Karpas-422 (cell line): Measurements from ENCODE around the gene SP100. TPM values are rescaled to one million over a fixed set of nuclear protein-coding genes. Genes with fewer than 3 reads are reported as not detected.

Source experiments
- DNase-seq: peaks from one replicate; pipeline ENCODE4 v3.0.0-alpha.2; 2015
- H2AFZ ChIP-seq: fragments of 200-600 bp; sonication (generic); 2 replicates; pipeline ENCODE4 v1.6.1; 2014; ENCODE audit warnings: antibody characterized with exemption, low read length, mixed read lengths
- H3K27ac ChIP-seq: fragments of 200-600 bp; sonication (generic); 2 replicates; pipeline ENCODE4 v1.5.1; 2014; ENCODE audit warnings: mild to moderate bottlenecking, low read length, moderate library complexity
- H3K27me3 ChIP-seq: fragments of 200-600 bp; sonication (generic); 2 replicates; pipeline ENCODE4 v1.6.1; 2014; ENCODE audit warnings: low read length, mixed read lengths
- H3K36me3 ChIP-seq: fragments of 200-600 bp; sonication (generic); 2 replicates; pipeline ENCODE4 v1.6.1; 2014; ENCODE audit warnings: low read length, mixed read lengths; ENCODE audit not compliant: insufficient read depth
- H3K4me1 ChIP-seq: fragments of 200-600 bp; sonication (generic); 2 replicates; pipeline ENCODE4 v1.6.1; 2014; ENCODE audit warnings: mild to moderate bottlenecking, low read length, mixed read lengths
- H3K4me2 ChIP-seq: fragments of 200-600 bp; sonication (generic); 2 replicates; pipeline ENCODE4 v1.6.1; 2014; ENCODE audit warnings: low read length, low read depth, mild to moderate bottlenecking; ENCODE audit not compliant: poor library complexity, severe bottlenecking
- H3K4me3 ChIP-seq: fragments of 200-600 bp; sonication (generic); 2 replicates; pipeline ENCODE4 v1.5.1; 2014; ENCODE audit warnings: mild to moderate bottlenecking, antibody characterized with exemption, low read length, mixed read lengths
- H3K79me2 ChIP-seq: fragments of 200-600 bp; sonication (generic); 2 replicates; pipeline ENCODE4 v1.6.1; 2014; ENCODE audit warnings: mild to moderate bottlenecking, low read length, mixed read lengths
- H3K9ac ChIP-seq: fragments of 200-600 bp; sonication (generic); 2 replicates; pipeline ENCODE4 v1.6.0; 2014; ENCODE audit warnings: low read length
- H3K9me2 ChIP-seq: fragments of 200-600 bp; sonication (generic), shearing (Covaris generic); replicated peaks from 2 replicates; pipeline ENCODE4 v1.6.0; 2014; ENCODE audit warnings: mild to moderate bottlenecking, low read length, moderate library complexity; ENCODE audit not compliant: insufficient read depth
- H3K9me3 ChIP-seq: fragments of 300-700, 200-600 bp; sonication (generic); 2 replicates; pipeline ENCODE4 v1.6.1; 2014; ENCODE audit warnings: low read length, mixed read lengths
- H4K20me1 ChIP-seq: fragments of 200-600 bp; sonication (generic); 2 replicates; pipeline ENCODE4 v1.6.1; 2014; ENCODE audit warnings: mild to moderate bottlenecking, antibody characterized with exemption, low read length, low read depth; ENCODE audit not compliant: insufficient read depth
- total RNA-seq: library from RNA; depleted of rRNA; stranded (reverse); fragments of >200 nt; shearing (Covaris generic); gene quantifications from 2 replicates; pipeline ENCODE4 v1.2.3, GENCODE V29; 2014; ENCODE audit warnings: low replicate concordance

SP100 gene
- total RNA-seq, 1 experiment from 2014 or later = 148 TPM

GRCh38 chr2:230505162-230505561, 89.2 kb downstream of the SP100 start:
- H3K9me3 ChIP-seq = no peaks in the 10 kb centered on the region
- no peaks in the 10 kb centered on the region for H4K20me1 ChIP-seq
- no peak overlapping the region for H3K9ac ChIP-seq
- no peak overlapping the region for H2AFZ ChIP-seq
- peaks cover 71% of the 10 kb centered on the region for H3K36me3 ChIP-seq
- no peak overlapping the region for H3K27ac ChIP-seq
- DNase-seq = no peak
- no peaks in the 10 kb centered on the region for H3K79me2 ChIP-seq
- H3K4me3 ChIP-seq = no peak overlapping the region
- no peaks in the 10 kb centered on the region for H3K27me3 ChIP-seq
- H3K4me1 ChIP-seq = no peaks in the 10 kb centered on the region
- H3K9me2 ChIP-seq = no peaks in the 10 kb centered on the region
- no peak overlapping the region for H3K4me2 ChIP-seq

- Histone ChIP-seq H3K27ac (no peak overlapping the region), H2AFZ (no peak overlapping the region), H3K9ac (no peak overlapping the region), H3K4me2 (no peak overlapping the region), H3K79me2 (no peaks in the 10 kb centered on the region), H4K20me1 (no peaks in the 10 kb centered on the region), H3K9me2 (no peaks in the 10 kb centered on the region), H3K9me3 (no peaks in the 10 kb centered on the region), H3K36me3 (peaks cover 29% of the 10 kb centered on the region), H3K27me3 (no peaks in the 10 kb centered on the region), H3K4me1 (no peaks in the 10 kb centered on the region), H3K4me3 (no peak overlapping the region)
- no peak for DNase-seq
These were observed 97.2 kb downstream of the SP100 start for GRCh38 chr2:230512955-230513748.

DNA sequence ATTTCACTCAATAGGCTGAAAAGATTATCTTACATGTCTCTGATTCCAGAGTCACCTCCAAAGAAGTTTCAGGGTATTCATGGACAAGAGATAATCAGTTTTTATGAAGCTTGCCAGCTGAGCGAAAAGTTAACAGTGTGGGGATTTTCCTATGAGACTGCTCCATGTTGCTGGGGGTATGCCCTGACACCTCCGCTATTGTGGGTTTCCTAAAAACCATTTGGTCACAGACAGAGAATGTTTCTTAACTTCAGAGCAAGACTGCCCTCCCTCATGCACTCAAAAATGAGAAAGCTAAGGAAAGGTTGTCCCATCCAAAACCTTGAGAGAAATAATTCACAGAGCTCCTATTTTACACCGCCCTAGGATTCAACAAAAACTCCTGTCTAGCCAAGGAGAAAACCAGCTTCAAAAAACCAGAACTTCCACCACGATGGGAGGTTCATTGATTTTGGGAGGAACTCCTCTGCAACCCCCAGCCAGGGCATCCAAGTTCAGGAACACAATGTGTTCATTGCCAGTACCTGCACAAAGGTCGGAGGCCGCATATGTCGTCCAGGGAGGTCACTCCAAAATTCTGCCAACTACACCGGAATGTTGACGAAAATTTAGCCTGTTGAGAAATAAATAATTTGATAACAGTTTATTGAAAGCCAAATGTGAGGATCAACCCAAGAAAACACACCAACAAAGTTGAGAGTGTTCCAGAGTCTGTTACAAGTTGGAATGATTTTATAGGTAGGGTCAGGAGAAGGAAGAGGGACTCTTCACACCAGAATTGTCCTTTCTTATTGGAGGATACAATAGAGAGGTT, 104.3 kb downstream of the SP100 start:
- no peak overlapping the region for H3K4me2 ChIP-seq
- H3K27ac ChIP-seq = no peak overlapping the region
- no peaks in the 10 kb centered on the region for H3K79me2 ChIP-seq
- H3K36me3 ChIP-seq = peaks cover 38% of the 10 kb centered on the region
- no peak overlapping the region for H3K4me3 ChIP-seq
- DNase-seq = no peak
- H3K9me2 ChIP-seq = no peaks in the 10 kb centered on the region
- H3K27me3 ChIP-seq = no peaks in the 10 kb centered on the region
- H3K9me3 ChIP-seq = peaks cover 2% of the 10 kb centered on the region; the same call in 1 of the 2 replicates
- H2AFZ ChIP-seq = no peak overlapping the region
- no peak overlapping the region for H3K9ac ChIP-seq
- H4K20me1 ChIP-seq = no peaks in the 10 kb centered on the region
- H3K4me1 ChIP-seq = no peaks in the 10 kb centered on the region

DNA sequence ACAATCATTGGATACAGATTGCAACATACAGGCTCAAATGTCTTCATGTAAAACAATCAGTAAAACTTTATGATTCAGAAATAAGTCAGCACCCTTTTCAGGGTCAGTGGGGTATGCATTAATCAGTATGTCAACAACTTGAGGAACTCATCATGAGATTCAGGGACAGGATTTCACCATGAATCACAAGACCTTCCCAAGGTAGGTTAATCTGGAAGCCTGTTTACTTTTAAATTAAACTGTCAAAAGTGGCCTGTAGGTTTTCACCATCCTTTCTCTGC, 104.8 kb downstream of the SP100 start:
- H3K27ac ChIP-seq = no peak overlapping the region
- no peaks in the 10 kb centered on the region for H3K27me3 ChIP-seq
- no peaks in the 10 kb centered on the region for H3K9me2 ChIP-seq
- no peak overlapping the region for H3K9ac ChIP-seq
- H2AFZ ChIP-seq = no peak overlapping the region
- H3K79me2 ChIP-seq = no peaks in the 10 kb centered on the region
- H3K4me3 ChIP-seq = no peak overlapping the region
- H3K9me3 ChIP-seq = peaks cover 7% of the 10 kb centered on the region; the same call in 1 of the 2 replicates
- H3K4me1 ChIP-seq = no peaks in the 10 kb centered on the region
- no peak for DNase-seq
- peaks cover 38% of the 10 kb centered on the region for H3K36me3 ChIP-seq
- no peaks in the 10 kb centered on the region for H4K20me1 ChIP-seq
- H3K4me2 ChIP-seq = no peak overlapping the region

DNA sequence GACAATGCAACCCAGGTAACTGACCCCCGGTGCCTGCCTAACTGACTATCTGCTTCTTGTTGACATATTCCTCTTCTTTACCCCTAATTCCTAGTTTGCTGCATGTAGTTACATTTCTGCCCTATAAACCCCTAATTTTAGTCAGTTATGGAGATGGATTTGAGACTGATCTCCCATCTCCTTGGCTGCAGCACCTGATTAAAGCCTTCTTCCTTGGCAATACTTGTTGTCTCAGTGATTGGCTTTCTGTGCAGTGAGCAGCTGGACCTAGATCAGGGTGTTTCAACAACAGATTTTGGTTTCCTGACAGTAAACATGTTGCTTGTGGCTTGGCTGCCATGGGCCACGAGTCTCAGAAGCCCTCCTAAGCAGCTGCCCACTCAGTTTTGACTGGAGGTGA, 105.4 kb downstream of the SP100 start:
- H3K4me3 ChIP-seq = no peak overlapping the region
- H3K36me3 ChIP-seq = peaks cover 38% of the 10 kb centered on the region
- H3K4me2 ChIP-seq = no peak overlapping the region
- no peaks in the 10 kb centered on the region for H3K27me3 ChIP-seq
- no peaks in the 10 kb centered on the region for H3K4me1 ChIP-seq
- peaks cover 8% of the 10 kb centered on the region; the same call in 1 of the 2 replicates for H3K9me3 ChIP-seq
- no peak overlapping the region for H3K27ac ChIP-seq
- no peaks in the 10 kb centered on the region for H3K79me2 ChIP-seq
- no peak overlapping the region for H2AFZ ChIP-seq
- H4K20me1 ChIP-seq = no peaks in the 10 kb centered on the region
- DNase-seq = no peak
- H3K9me2 ChIP-seq = no peaks in the 10 kb centered on the region
- H3K9ac ChIP-seq = no peak overlapping the region

- Histone ChIP-seq H3K9me2 (no peaks in the 10 kb centered on the region), H3K27me3 (no peaks in the 10 kb centered on the region), H4K20me1 (no peaks in the 10 kb centered on the region), H3K4me3 (no peak overlapping the region), H3K79me2 (no peaks in the 10 kb centered on the region), H3K4me2 (no peak overlapping the region), H2AFZ (no peak overlapping the region), H3K4me1 (no peaks in the 10 kb centered on the region), H3K9me3 (peaks cover 6% of the 10 kb centered on the region; the same call in 1 of the 2 replicates), H3K36me3 (peaks cover 17% of the 10 kb centered on the region), H3K27ac (no peak overlapping the region), H3K9ac (no peak overlapping the region)
- DNase-seq = no peak
These were observed 109.7 kb downstream of the SP100 start for GRCh38 chr2:230525682-230526081.

- Histone ChIP-seq H3K4me1 (no peaks in the 10 kb centered on the region), H3K27me3 (no peaks in the 10 kb centered on the region), H3K9me3 (no peaks in the 10 kb centered on the region), H3K9me2 (no peaks in the 10 kb centered on the region), H3K4me2 (no peak overlapping the region), H3K4me3 (no peak overlapping the region), H2AFZ (no peak overlapping the region), H4K20me1 (no peaks in the 10 kb centered on the region), H3K9ac (no peak overlapping the region), H3K27ac (no peak overlapping the region), H3K36me3 (peaks cover 8% of the 10 kb centered on the region; the same call in 1 of the 2 replicates), H3K79me2 (no peaks in the 10 kb centered on the region)
- DNase-seq = no peak
These were observed 121.6 kb downstream of the SP100 start for GRCh38 chr2:230537531-230537976.

DNA sequence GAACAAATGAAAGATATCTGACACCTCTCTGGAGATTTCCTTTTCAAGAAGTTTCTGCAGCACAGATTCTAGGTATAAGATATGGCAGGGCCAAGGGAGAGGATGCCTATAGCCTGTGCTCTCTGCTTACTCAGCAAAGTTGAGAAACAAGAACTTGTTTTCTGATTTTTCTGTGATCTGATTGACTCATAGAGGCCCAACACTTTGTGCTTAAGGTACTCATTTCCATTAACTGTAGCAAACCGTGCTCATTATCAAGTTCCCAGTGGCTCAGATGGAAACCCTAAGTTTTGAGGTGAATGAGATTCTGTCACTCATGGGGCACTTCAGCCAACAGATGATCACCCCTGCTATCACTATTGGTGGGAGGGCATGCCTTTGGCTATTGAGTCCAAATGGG, 124.3 kb downstream of the SP100 start:
- Histone ChIP-seq H3K4me1 (no peaks in the 10 kb centered on the region), H3K4me3 (no peak overlapping the region), H3K27me3 (no peaks in the 10 kb centered on the region), H4K20me1 (no peaks in the 10 kb centered on the region), H3K27ac (no peak overlapping the region), H3K9ac (no peak overlapping the region), H3K79me2 (no peaks in the 10 kb centered on the region), H3K4me2 (no peak overlapping the region), H3K36me3 (peaks cover 22% of the 10 kb centered on the region; the same call in 1 of the 2 replicates), H3K9me2 (no peaks in the 10 kb centered on the region), H2AFZ (no peak overlapping the region), H3K9me3 (no peaks in the 10 kb centered on the region)
- no peak for DNase-seq
